Gastrocnemius medialis (tissue), 4 donors: ENCODE measurements around the gene ADCY4. TPM values are rescaled to one million over a fixed set of nuclear protein-coding genes. Genes with fewer than 3 reads are reported as not detected.

Experiments used
- ATAC-seq, 2 donors: fragments of 150-250 bp; one replicate each; pipeline ENCODE4 v1.9.1; 2016
- DNase-seq, 2 donors: peaks; one replicate each; pipeline ENCODE4 v3.0.0-alpha.2; 2019
- H3K27ac ChIP-seq, 4 donors: fragments of 200-600 bp; sonication (generic); 1 replicate in 1 of 4; 2 replicates in 3 of 4; pipeline ENCODE4 v1.5.1; 2016 to 2018; ENCODE audit warnings: mild to moderate bottlenecking in 2 of 4, moderate library complexity in 1 of 4
- H3K27me3 ChIP-seq, 3 donors: fragments of 200-600 bp; sonication (generic) in 2 of 3; 1 replicate in 1 of 3; 2 replicates in 2 of 3; pipeline versions ENCODE4 v1.5.1 to v1.6.0; 2016 to 2019; ENCODE audit warnings: mild to moderate bottlenecking in 1 of 3, moderate library complexity in 1 of 3
- H3K36me3 ChIP-seq, 2 donors: fragments of 200-600 bp; sonication (generic) in 1 of 2; one replicate each; pipeline ENCODE4 v1.5.1; 2017 to 2018
- H3K4me1 ChIP-seq, 2 donors: fragments of 200-600 bp; sonication (generic) in 1 of 2; one replicate each; pipeline ENCODE4 v1.5.1; 2016 to 2017; ENCODE audit warnings: mild to moderate bottlenecking in 2 of 2
- H3K4me3 ChIP-seq, 4 donors: fragments of 200-600 bp; sonication (generic) in 3 of 4; 1 replicate in 1 of 4; 2 replicates in 3 of 4; pipeline ENCODE4 v1.5.1; 2016 to 2019; ENCODE audit warnings: mild to moderate bottlenecking in 2 of 4
- H3K9me3 ChIP-seq, 3 donors: fragments of 200-600 bp; sonication (generic) in 2 of 3; 1 replicate in 1 of 3; 2 replicates in 2 of 3; pipeline ENCODE4 v1.5.1; 2016 to 2019
- POLR2A ChIP-seq, 2 donors: fragments of 450-650 bp; IDR thresholded peaks; one replicate each; pipeline ENCODE4 v1.6.1; 2017; ENCODE audit warnings: antibody characterized with exemption in 2 of 2, mild to moderate bottlenecking in 2 of 2, moderate library complexity in 2 of 2
- in situ Hi-C, 4 donors: fragments of 200-750 bp; cut with MboI; loops; one replicate each; pipeline versions ENCODE4 v1.15.0 to v1.8.0; 2017; ENCODE audit warnings: low sequenced_read_pairs in 4 of 4
- intact Hi-C: fragments of 100-400 bp; cut with DNase I; formaldehyde crosslinking; loops from one replicate; pipeline ENCODE4 v1.15.1; 2023; ENCODE audit warnings: low total_unique reads
- total RNA-seq, 4 donors: library from RNA; depleted of rRNA; stranded (reverse); fragments of >200 nt; gene quantifications; one replicate each; pipeline versions ENCODE4 v1.1.0 to v1.2.3, GENCODE V29; 2016
- TF ChIP-seq, protein P1 (sequence below), 5 experiments: fragments of 450-650 bp in 3 of 5; fragments of 200-600 bp in 2 of 5; sonication (generic) in 2 of 5; IDR thresholded peaks in 4 of 5; conservative IDR thresholded peaks in 1 of 5; 1 replicate in 4 of 5; 2 replicates in 1 of 5; pipeline ENCODE4 v1.5.1; 2016 to 2019; ENCODE audit warnings: antibody characterized with exemption in 5 of 5, mild to moderate bottlenecking in 3 of 5, moderate library complexity in 3 of 5

Gene ADCY4
- total RNA-seq, 4 donors from 2014 or later: 7.9 to 16.6 (median 8.7) TPM

GRCh38 chr14:24339284-24340151 is 4.6 kb upstream of the ADCY4 start, which contains the start of gene RIPK3:
Gene RIPK3 (minus strand): TSS chr14:24339991. CDS start chr14:24339826, 165 bp downstream.
- Histone ChIP-seq H3K36me3 (no peaks in the 10 kb centered on the region), H3K4me1 (peaks cover 0 to 2% of the 10 kb centered on the region in 2 donors), H3K27me3 (peaks cover 6 to 37% (median 32%) of the 10 kb centered on the region in 3 donors), H3K27ac (peak within 1 kb of the TSS in 3 of 4 donors; percentile 43 to 62 (median 59)), H3K4me3 (peak within 1 kb of the TSS; percentile 33 to 54 (median 52)), H3K9me3 (no peaks in the 10 kb centered on the region)
- intact Hi-C loops (no loop called here), in situ Hi-C loops (loop anchor here in 1 of 4 donors (10.0 kb wide), 1 partner anchor 95 kb away; no protein-coding TSS in a partner anchor)
- TF ChIP-seq, protein P1, sequence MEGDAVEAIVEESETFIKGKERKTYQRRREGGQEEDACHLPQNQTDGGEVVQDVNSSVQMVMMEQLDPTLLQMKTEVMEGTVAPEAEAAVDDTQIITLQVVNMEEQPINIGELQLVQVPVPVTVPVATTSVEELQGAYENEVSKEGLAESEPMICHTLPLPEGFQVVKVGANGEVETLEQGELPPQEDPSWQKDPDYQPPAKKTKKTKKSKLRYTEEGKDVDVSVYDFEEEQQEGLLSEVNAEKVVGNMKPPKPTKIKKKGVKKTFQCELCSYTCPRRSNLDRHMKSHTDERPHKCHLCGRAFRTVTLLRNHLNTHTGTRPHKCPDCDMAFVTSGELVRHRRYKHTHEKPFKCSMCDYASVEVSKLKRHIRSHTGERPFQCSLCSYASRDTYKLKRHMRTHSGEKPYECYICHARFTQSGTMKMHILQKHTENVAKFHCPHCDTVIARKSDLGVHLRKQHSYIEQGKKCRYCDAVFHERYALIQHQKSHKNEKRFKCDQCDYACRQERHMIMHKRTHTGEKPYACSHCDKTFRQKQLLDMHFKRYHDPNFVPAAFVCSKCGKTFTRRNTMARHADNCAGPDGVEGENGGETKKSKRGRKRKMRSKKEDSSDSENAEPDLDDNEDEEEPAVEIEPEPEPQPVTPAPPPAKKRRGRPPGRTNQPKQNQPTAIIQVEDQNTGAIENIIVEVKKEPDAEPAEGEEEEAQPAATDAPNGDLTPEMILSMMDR (IDR thresholded peaks at IDR 0.05 in 4 of 5, conservative IDR thresholded peaks at IDR 0.05 in 1 of 5): no peak
- TF ChIP-seq POLR2A (IDR thresholded peaks at IDR 0.05): no peak
- DNase-seq (no peak), ATAC-seq (no peak)

GRCh38 chr14:24338843-24339242 is 4.0 kb upstream of the ADCY4 start:
- in situ Hi-C loops (loop anchor here in 1 of 4 donors (10.0 kb wide), 1 partner anchor 96 kb away; no protein-coding TSS in a partner anchor), intact Hi-C loops (no loop called here)
- Histone ChIP-seq H3K27me3 (peaks cover 12 to 43% (median 39%) of the 10 kb centered on the region in 3 donors), H3K27ac (peak overlapping the region in 2 of 4 donors; percentile 59 to 62), H3K4me3 (peak overlapping the region; percentile 33 to 54 (median 52)), H3K36me3 (no peaks in the 10 kb centered on the region), H3K4me1 (peaks cover 0 to 7% of the 10 kb centered on the region in 2 donors), H3K9me3 (no peaks in the 10 kb centered on the region)
- TF ChIP-seq, protein P1 (IDR thresholded peaks at IDR 0.05 in 4 of 5, conservative IDR thresholded peaks at IDR 0.05 in 1 of 5): no peak
- no peak for TF ChIP-seq POLR2A (IDR thresholded peaks at IDR 0.05)
- ATAC-seq: no peak
- DNase-seq: no peak

- no peak for DNase-seq
- H3K4me1 ChIP-seq: peaks cover under 1 to 16% of the 10 kb centered on the region in 2 donors
- peaks cover 14 to 52% (median 47%) of the 10 kb centered on the region in 3 donors for H3K27me3 ChIP-seq
- in situ Hi-C loops: loop anchor here in 1 of 4 donors (10.0 kb wide), 1 partner anchor 97 kb away; no protein-coding TSS in a partner anchor
- H3K9me3 ChIP-seq: no peaks in the 10 kb centered on the region
- TF ChIP-seq, protein P1 (IDR thresholded peaks at IDR 0.05 in 4 of 5, conservative IDR thresholded peaks at IDR 0.05 in 1 of 5): no peak
- TF ChIP-seq POLR2A (IDR thresholded peaks at IDR 0.05): no peak
- H3K4me3 ChIP-seq: no peak overlapping the region
- H3K36me3 ChIP-seq: no peaks in the 10 kb centered on the region
- H3K27ac ChIP-seq: no peak overlapping the region
- intact Hi-C loops: no loop called here
- ATAC-seq: no peak
Measured at GRCh38 chr14:24337824-24338175, 2.9 kb upstream of the ADCY4 start.

GRCh38 chr14:24337144-24337823 is 2.4 kb upstream of the ADCY4 start:
- H3K9me3 ChIP-seq: no peaks in the 10 kb centered on the region
- no peak for TF ChIP-seq POLR2A (IDR thresholded peaks at IDR 0.05)
- TF ChIP-seq, protein P1 (IDR thresholded peaks at IDR 0.05 in 4 of 5, conservative IDR thresholded peaks at IDR 0.05 in 1 of 5): no peak
- DNase-seq: no peak
- H3K27ac ChIP-seq: no peak overlapping the region
- peaks cover 6 to 21% of the 10 kb centered on the region in 2 donors for H3K4me1 ChIP-seq
- H3K27me3 ChIP-seq: peaks cover 19 to 57% (median 52%) of the 10 kb centered on the region in 3 donors
- no peak overlapping the region for H3K4me3 ChIP-seq
- intact Hi-C loops: no loop called here
- ATAC-seq: no peak
- in situ Hi-C loops: loop anchor here in 1 of 4 donors (10.0 kb wide), 1 partner anchor 98 kb away; no protein-coding TSS in a partner anchor
- no peaks in the 10 kb centered on the region for H3K36me3 ChIP-seq
